Measurements from ENCODE around the gene RNASEH2A. TPM values are rescaled to one million over a fixed set of nuclear protein-coding genes. Genes with fewer than 3 reads are reported as not detected.
"Not testable (repeated sequence)": the region's sequence is repeated elsewhere in the genome, so short reads cannot be mapped to it uniquely, and the experiment has no call there.

Gene RNASEH2A
- polyA plus RNA-seq, 3 donors: 29.4 to 44.1 (median 34.0) TPM

- no peak for DNase-seq (ENCODE audit: extremely low read depth in 1 of 11, low read depth in 9 of 11, low spot score in 4 of 11)
These were observed 3.9 kb upstream of the RNASEH2A start for GRCh38 chr19:12802267-12803106.

- no peak for DNase-seq (ENCODE audit: extremely low read depth in 1 of 11, low read depth in 9 of 11, low spot score in 4 of 11)
These were observed 2.3 kb upstream of the RNASEH2A start for GRCh38 chr19:12804051-12804450.

GRCh38 chr19:12815088-12815487 lies 8.7 kb downstream of the RNASEH2A start:
- DNase-seq (ENCODE audit: extremely low read depth in 1 of 11, low read depth in 9 of 11, low spot score in 4 of 11): no peak

GRCh38 chr19:12817188-12817587 lies 10.8 kb downstream of the RNASEH2A start:
- not testable (repeated sequence) for DNase-seq (ENCODE audit: extremely low read depth in 1 of 11, low read depth in 9 of 11, low spot score in 4 of 11)

- DNase-seq (ENCODE audit: extremely low read depth in 1 of 11, low read depth in 9 of 11, low spot score in 4 of 11): not testable (repeated sequence)
These were observed 11.4 kb downstream of the RNASEH2A start for GRCh38 chr19:12817810-12818209.

- no peak for DNase-seq (ENCODE audit: extremely low read depth in 1 of 11, low read depth in 9 of 11, low spot score in 4 of 11)
These were observed 15.4 kb downstream of the RNASEH2A start for GRCh38 chr19:12821761-12822160.

- no peak for DNase-seq (ENCODE audit: extremely low read depth in 1 of 11, low read depth in 9 of 11, low spot score in 4 of 11)
These were observed 19.1 kb downstream of the RNASEH2A start for GRCh38 chr19:12825254-12826131.

- DNase-seq (ENCODE audit: extremely low read depth in 1 of 11, low read depth in 9 of 11, low spot score in 4 of 11): no peak
These were observed 22.1 kb downstream of the RNASEH2A start for GRCh38 chr19:12828494-12828893.

- no peak for DNase-seq (ENCODE audit: extremely low read depth in 1 of 11, low read depth in 9 of 11, low spot score in 4 of 11)
These were observed 27.0 kb downstream of the RNASEH2A start for GRCh38 chr19:12833418-12833737.

- DNase-seq (ENCODE audit: extremely low read depth in 1 of 11, low read depth in 9 of 11, low spot score in 4 of 11): no peak
These were observed 27.6 kb downstream of the RNASEH2A start for GRCh38 chr19:12833738-12834565.

- DNase-seq (ENCODE audit: extremely low read depth in 1 of 11, low read depth in 9 of 11, low spot score in 4 of 11): no peak
These were observed 28.2 kb downstream of the RNASEH2A start, which contains the start of gene RTBDN for GRCh38 chr19:12834566-12834943. TSS of gene RTBDN (minus strand) at chr19:12834579. CDS start at chr19:12829979, 4,600 bp downstream.

GRCh38 chr19:12834976-12835757 lies 28.8 kb downstream of the RNASEH2A start:
- no peak for DNase-seq (ENCODE audit: extremely low read depth in 1 of 11, low read depth in 9 of 11, low spot score in 4 of 11)

- no peak for DNase-seq (ENCODE audit: extremely low read depth in 1 of 11, low read depth in 9 of 11, low spot score in 4 of 11)
These were observed 30.1 kb downstream of the RNASEH2A start for GRCh38 chr19:12836529-12836863.

- DNase-seq (ENCODE audit: extremely low read depth in 1 of 11, low read depth in 9 of 11, low spot score in 4 of 11): no peak
These were observed 30.8 kb downstream of the RNASEH2A start for GRCh38 chr19:12837225-12837624.

- no peak for DNase-seq (ENCODE audit: extremely low read depth in 1 of 11, low read depth in 9 of 11, low spot score in 4 of 11)
These were observed 31.9 kb downstream of the RNASEH2A start, which contains the start of gene MAST1 for GRCh38 chr19:12838182-12838885. TSS of gene MAST1 (plus strand) at chr19:12838515. CDS start at chr19:12838573, 58 bp downstream.

GRCh38 chr19:12838886-12839756 lies 32.7 kb downstream of the RNASEH2A start:
- no peak for DNase-seq (ENCODE audit: extremely low read depth in 1 of 11, low read depth in 9 of 11, low spot score in 4 of 11)

Measured in renal cortex interstitium (tissue), 11 donors.